Cardiac muscle cell (in vitro differentiated cells and primary cell): ENCODE results near the gene IHH. TPM values are rescaled to one million over a fixed set of nuclear protein-coding genes. Genes with fewer than 3 reads are reported as not detected.

Source experiments
- DNase-seq, 2 donors: peaks; one replicate each; pipeline versions ENCODE4 v3.0.0 to v3.0.0-alpha.2; 2010 to 2017; ENCODE audit warnings: low read depth in 1 of 2, low spot score in 1 of 2
- H3K27ac ChIP-seq: fragments of 200-600 bp; sonication (generic); 2 replicates; pipeline ENCODE4 v1.5.1; 2016
- H3K27me3 ChIP-seq: fragments of 200-600 bp; sonication (generic); 2 replicates; pipeline ENCODE4 v1.6.0; 2016; ENCODE audit warnings: control low read depth
- H3K36me3 ChIP-seq: fragments of 200-600 bp; sonication (generic); 2 replicates; pipeline ENCODE4 v1.5.1; 2016; ENCODE audit warnings: control low read depth
- H3K4me1 ChIP-seq: fragments of 200-600 bp; sonication (generic); 2 replicates; pipeline ENCODE4 v1.8.1; 2017; ENCODE audit warnings: low read depth, mild to moderate bottlenecking, mixed run types
- H3K4me3 ChIP-seq: fragments of 200-600 bp; sonication (generic); 2 replicates; pipeline ENCODE4 v1.5.1; 2016; ENCODE audit warnings: mild to moderate bottlenecking
- H3K9me3 ChIP-seq: fragments of 200-600 bp; sonication (generic); 2 replicates; pipeline ENCODE4 v1.5.1; 2017; ENCODE audit warnings: low read depth, mild to moderate bottlenecking, control low read depth
- CTCF ChIP-seq: IDR thresholded peaks from 2 replicates; pipeline ENCODE4 v1.5.1; 2012; ENCODE audit warnings: low read depth, mild to moderate bottlenecking, low read length
- polyA plus RNA-seq: library from polyadenylated mRNA; unstranded; fragments of >200 nt; fragmentation: Nextera tagmentation; extraction: Ambion mirVana; gene quantifications from 2 replicates; pipeline ENCODE4 v1.2.1, GENCODE V29; 2016
- total RNA-seq: library from RNA; depleted of rRNA; stranded (reverse); fragments of >200 nt; gene quantifications from 2 replicates; pipeline ENCODE4 v1.2.3, GENCODE V29; 2016

The IHH gene
- total and polyA plus RNA-seq, 2 experiments from 2014 or later = not detected

- Histone ChIP-seq H3K4me3 (no peak overlapping the region), H3K27ac (no peak overlapping the region), H3K4me1 (no peaks in the 10 kb centered on the region), H3K9me3 (no peaks in the 10 kb centered on the region), H3K36me3 (no peaks in the 10 kb centered on the region), H3K27me3 (peaks cover 33% of the 10 kb centered on the region)
- no peak for TF ChIP-seq CTCF
- DNase-seq = no peak
These were observed 39.1 kb downstream of the IHH start for GRCh38 chr2:219021591-219021990.

GRCh38 chr2:219020604-219021365 lies 39.9 kb downstream of the IHH start:
- DNase-seq = peak in 1 of 2 donors; percentile 62
- Histone ChIP-seq H3K4me3 (no peak overlapping the region), H3K9me3 (no peaks in the 10 kb centered on the region), H3K27ac (no peak overlapping the region), H3K4me1 (no peaks in the 10 kb centered on the region), H3K36me3 (no peaks in the 10 kb centered on the region), H3K27me3 (peaks cover 32% of the 10 kb centered on the region)
- TF ChIP-seq CTCF = no peak

GRCh38 chr2:219019436-219019835 lies 41.3 kb downstream of the IHH start:
- H3K27me3 ChIP-seq = peaks cover 42% of the 10 kb centered on the region
- no peak for TF ChIP-seq CTCF

GRCh38 chr2:219018726-219019125 lies 42.0 kb downstream of the IHH start:
- Histone ChIP-seq H3K27me3 (peaks cover 49% of the 10 kb centered on the region), H3K36me3 (no peaks in the 10 kb centered on the region), H3K4me1 (no peaks in the 10 kb centered on the region), H3K9me3 (no peaks in the 10 kb centered on the region), H3K27ac (no peak overlapping the region), H3K4me3 (no peak overlapping the region)
- DNase-seq = no peak
- no peak for TF ChIP-seq CTCF

More at GRCh38 chr2:219019436-219019835, 41.3 kb downstream of the IHH start:
- H3K4me3 ChIP-seq = no peak overlapping the region
- no peak for DNase-seq
- no peak overlapping the region for H3K27ac ChIP-seq
- H3K4me1 ChIP-seq = no peaks in the 10 kb centered on the region
- no peaks in the 10 kb centered on the region for H3K36me3 ChIP-seq
- no peaks in the 10 kb centered on the region for H3K9me3 ChIP-seq

GRCh38 chr2:219018286-219018685 lies 42.4 kb downstream of the IHH start:
- H3K4me1 ChIP-seq = no peaks in the 10 kb centered on the region
- H3K27me3 ChIP-seq = peaks cover 54% of the 10 kb centered on the region
- no peak overlapping the region for H3K4me3 ChIP-seq
- DNase-seq = no peak
- H3K27ac ChIP-seq = no peak overlapping the region
- TF ChIP-seq CTCF = no peak
- H3K36me3 ChIP-seq = no peaks in the 10 kb centered on the region
- H3K9me3 ChIP-seq = no peaks in the 10 kb centered on the region
